Suprapubic skin (tissue), 3 donors: ENCODE results near the gene LTC4S.

ENCODE experiments used
- CTCF ChIP-seq, 2 donors: fragments of 200-600 bp in 1 of 2; fragments of 450-650 bp in 1 of 2; sonication (generic) in 1 of 2; IDR thresholded peaks; one replicate each; pipeline ENCODE4 v1.5.1; 2016 to 2019; ENCODE audit warnings: antibody characterized with exemption in 2 of 2, mild to moderate bottlenecking in 1 of 2, moderate library complexity in 1 of 2
- EP300 ChIP-seq: sonication (generic); formaldehyde crosslinking; IDR thresholded peaks from one replicate; pipeline ENCODE4 v1.6.1; 2017; ENCODE audit warnings: antibody characterized with exemption
- POLR2A ChIP-seq, 2 donors: fragments of 450-650 bp; IDR thresholded peaks; one replicate each; pipeline ENCODE4 v1.6.1; 2017; ENCODE audit warnings: antibody characterized with exemption in 2 of 2, mild to moderate bottlenecking in 2 of 2, moderate library complexity in 2 of 2

GRCh38 chr5:179816796-179817469 lies 23.1 kb downstream of the LTC4S start:
- TF ChIP-seq EP300 (no peak), CTCF (IDR thresholded peaks at IDR 0.05) (no peak), POLR2A (IDR thresholded peaks at IDR 0.05) (no peak)
